HTERT RPE-1 (cell line): Measurements from ENCODE around the gene ACAA1.
"Not testable (repeated sequence)": the region's sequence is repeated elsewhere in the genome, so short reads cannot be mapped to it uniquely, and the experiment has no call there.

Experiments used
- in situ Hi-C: fragments of 300-500 bp; cut with MboI; formaldehyde crosslinking; loops from 4 replicates; pipeline ENCODE4 v1.14.3; 2020; ENCODE audit warnings: low sequenced_read_pairs

The ACAA1 gene

DNA sequence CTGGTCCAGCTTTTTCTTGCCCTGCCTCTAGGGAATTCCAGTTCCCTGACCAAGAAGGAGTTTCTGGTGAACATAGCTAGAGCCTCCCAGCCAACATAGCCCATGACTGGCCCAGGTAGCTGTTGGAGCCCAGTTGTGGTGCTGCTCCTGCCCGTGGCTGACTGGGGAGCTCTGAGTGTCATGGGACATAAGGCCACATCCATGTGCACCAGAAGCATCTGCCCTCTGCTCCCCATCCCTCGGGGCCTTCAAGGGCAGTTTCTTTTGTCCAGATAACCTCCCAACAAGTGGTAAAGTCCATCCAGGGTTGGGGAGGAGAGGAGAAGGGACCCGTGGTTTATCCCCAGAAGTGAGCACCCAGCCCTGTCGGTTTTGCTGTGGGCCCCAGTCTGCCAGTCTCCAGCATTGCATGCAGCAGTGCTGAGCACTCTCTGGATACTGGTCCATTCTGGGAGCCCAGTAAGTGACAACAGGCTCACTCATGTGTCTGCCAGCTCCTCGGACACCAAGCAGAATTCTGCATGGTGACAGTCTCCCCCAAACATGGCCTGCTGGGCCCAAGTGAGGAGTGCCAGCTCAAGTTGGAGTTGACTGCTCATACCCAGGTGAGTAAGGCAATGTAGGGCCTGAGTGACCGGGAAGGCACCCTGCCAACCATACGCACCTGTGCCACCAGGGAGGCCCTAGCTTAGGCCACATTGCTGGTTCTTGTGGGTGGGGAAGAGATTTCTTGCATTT is 28.8 kb downstream of the ACAA1 start:
- in situ Hi-C loops, result no loop called here

DNA sequence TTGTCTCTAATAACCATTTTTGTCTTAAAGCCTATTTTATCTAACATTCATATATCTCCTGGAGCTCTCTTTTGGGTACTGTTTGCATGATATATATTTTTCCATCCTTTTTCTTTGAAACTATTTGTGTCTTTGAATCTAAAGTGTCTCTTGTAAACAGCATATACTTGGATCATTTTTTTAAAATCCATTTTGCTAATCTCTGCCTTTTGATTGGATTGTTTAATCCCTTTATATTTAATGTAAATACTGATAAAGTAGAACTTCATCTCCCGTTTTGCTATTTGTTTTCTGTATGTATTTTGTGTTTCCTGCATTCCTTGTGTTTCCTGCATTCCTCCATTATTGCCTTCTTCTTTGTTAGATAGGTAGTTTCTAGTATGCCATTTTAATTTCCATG is 31.4 kb downstream of the ACAA1 start:
- in situ Hi-C loops, result no loop called here

DNA sequence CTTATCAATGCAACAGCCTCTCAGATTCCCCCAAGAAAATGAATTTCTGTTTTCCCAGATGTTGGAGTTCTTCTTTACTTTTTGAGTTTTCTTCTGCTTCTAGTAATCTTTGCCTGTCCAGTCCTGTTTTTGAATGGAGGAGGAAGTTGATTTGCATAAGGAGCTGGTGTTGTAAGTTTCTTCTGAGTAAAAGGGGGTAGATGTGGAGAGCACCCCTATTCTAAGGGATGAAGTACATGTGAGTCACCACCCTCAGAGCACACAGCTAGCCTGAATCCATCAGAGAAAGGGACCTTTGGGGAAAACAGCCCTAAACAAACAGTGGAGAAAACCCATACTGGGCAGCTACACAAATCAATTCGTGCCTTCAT is 34.5 kb downstream of the ACAA1 start:
- in situ Hi-C loops, result no loop called here

DNA sequence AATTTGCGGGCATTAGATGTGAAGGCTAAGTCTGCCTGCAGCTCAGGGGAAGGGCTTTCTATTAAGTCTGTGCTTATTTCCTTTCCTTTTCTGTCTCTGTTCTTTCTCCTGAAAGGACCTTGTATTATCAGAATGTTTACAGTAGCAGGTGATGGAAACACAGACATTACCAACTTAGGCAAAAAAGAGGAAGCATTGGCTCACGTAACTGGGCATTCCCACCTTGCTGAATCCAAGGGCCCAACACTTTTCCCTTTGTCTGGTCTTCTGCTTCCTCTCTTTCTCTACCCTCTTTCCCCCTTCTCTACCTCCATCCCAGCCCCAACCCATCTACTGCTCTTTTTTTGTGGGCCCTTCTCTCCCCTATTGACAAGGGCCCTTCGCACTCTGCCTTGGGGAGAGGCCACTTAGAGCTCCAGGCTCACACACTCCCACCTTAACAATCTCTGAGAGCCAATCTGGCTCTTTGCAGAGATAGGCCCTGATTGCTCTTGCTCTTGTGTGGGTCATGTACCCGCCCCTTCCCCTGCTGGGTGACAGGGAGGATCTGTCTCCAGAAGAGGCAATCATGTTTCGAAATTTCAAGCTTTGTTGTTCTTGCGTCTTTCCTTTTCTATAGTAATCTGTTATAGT is 35.0 kb downstream of the ACAA1 start:
- in situ Hi-C loops, result no loop called here

DNA sequence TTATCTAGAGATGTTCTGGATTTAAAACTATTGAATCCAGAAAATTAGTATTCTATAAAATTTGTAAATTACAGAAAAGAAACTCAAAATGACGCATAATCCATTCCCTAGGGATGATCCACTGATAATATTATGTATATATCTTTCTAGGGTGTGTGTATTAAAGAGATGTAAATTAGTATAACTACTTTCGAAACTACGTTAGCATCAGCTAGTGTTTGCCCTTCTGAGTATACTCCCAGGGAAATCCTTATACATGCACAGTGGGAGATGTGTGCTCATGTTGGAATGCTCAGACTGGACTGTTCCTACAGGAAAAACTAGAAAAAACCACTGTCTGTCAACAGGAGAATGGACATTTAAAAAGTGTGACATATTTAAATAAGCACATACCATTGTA is 36.4 kb downstream of the ACAA1 start:
- in situ Hi-C loops, result no loop called here

DNA sequence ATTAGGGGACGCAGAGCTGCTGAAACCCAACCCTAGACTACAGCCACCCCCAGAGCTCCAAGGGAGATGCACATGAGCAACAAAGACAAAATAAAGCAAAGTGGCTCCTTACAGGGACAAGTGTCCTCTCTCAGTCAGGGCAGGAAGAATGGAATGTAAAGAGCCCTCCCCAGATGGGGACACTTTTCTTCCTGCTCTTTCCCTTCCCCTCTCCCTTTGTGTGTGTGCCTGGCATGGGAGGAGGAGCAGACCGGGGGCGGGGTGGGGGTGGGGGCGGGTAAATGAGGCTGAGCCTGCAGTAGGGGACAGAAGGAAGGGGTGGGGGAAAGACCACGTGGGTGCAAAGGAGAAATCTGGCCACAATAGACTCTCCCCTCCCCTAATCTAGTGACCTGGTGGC is 37.4 kb downstream of the ACAA1 start:
- in situ Hi-C loops, result no loop called here

DNA sequence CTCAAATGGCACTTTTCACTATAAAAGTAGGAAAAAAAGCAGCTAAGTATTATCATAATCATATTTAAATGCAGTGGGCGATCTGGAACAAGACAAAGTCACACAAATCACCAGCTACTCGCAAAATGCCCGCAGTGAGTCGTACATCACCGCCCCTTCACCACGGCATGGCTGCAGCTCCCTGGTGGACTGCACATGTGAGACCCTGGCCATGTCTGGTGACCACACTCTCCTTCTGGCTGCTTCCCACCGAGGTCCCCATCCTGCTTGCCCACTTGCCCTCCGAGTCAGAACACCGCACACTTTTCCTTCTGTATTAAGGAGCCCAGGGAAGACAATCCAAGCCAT is 38.6 kb downstream of the ACAA1 start:
- in situ Hi-C loops, result no loop called here

DNA sequence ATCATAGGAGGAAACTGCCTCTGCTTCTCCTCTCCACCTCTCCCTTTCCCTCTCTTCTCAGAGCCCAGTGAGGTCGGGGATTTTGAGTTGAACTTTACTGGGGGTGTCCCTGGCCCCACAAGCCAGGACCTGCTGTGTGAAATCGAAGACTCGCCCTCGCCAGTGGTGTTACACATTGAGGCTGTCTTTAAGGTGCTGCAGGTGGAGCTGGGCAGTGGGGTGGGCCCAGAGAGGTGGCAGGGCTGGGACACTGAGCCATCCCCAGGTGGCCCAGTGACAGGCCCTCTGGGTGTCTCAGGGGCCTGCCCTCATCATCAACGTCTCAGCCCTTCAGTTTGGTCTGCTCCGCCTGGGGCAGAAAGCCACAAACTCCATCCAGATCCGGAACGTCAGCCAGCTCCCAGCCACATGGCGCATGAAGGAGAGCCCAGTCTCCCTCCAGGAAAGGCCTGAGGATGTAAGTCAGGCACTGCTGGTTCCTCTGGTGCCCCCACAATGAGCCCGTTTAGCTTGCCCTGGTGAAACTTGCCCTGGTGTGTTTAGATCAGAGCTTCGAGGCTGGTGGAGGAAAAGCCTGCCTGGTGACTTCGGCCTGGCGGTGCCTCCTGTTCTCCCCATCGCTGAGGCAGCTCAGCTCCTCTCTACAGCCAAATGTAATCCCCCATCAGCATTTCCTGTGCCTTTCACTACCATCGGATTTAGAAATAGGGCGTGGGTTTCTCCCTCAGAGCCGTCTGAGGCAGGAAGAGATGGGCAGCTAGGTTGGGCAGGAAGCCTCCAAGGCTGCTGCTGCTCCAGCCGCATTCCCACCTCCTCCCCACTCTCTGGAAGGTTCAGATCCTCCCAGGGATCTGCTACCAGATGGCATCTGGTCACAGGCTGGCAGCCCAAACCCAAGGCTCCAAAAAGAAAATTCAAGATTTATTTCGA is 39.2 kb downstream of the ACAA1 start:
- in situ Hi-C loops, result no loop called here

DNA sequence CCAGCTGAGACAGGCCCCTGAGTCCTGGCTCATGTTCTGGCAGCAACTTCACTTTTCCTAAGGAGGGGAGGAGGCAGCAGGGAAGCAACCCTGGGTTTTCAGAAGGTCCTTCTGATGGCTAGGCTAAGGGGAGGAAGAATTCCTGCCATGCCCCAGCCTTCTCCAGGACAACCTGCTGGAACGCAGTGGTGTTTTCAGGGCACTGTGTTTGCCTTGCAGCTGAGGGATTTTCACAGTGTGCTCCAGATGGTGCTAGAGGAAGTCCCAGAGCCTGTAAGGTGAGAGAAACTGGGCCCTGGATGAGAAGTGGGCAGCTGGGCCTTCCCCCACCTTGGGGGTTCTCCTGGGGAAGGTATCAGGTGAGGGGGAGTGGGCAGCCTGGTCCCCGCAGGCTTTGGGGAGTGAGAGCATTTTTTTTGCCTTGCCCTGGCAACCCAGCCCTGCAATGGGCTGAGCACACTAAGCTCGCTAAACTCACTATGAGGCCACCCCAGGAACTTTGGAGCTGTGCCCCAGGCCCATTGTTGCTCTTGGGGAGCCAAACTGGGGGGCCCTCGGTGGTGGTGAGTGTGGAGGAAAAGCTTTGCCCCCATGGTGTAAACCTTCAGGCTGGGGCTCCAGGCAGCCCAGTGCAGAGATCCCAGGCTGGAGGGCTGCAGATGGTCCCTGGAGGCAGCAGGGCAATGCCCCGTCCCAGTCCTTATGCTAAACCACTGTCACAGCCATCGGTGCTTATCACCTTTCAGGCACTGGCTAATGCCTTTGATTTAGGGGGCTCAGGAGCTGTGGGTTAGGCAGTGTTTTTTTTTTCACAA is 41.1 kb downstream of the ACAA1 start:
- in situ Hi-C loops, result no loop called here

DNA sequence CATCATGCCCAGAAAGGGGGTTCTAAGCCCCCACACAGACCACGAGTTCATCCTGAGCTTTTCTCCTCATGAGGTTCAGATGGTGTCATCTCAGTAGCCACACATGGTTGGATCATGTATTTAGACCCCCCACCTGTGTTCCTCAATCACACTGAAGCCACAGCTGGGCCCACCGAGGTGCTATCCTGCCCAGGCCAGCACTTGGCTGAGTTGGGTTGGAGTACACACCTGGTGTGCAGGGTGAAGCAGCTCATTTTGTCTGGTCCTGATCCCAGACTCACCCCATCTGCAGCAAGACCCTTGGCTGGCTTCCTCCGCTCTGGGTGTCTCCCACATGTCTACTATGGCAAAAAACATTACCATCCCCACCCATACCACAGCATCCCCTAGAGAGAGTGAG is 41.9 kb downstream of the ACAA1 start:
- in situ Hi-C loops, result no loop called here

DNA sequence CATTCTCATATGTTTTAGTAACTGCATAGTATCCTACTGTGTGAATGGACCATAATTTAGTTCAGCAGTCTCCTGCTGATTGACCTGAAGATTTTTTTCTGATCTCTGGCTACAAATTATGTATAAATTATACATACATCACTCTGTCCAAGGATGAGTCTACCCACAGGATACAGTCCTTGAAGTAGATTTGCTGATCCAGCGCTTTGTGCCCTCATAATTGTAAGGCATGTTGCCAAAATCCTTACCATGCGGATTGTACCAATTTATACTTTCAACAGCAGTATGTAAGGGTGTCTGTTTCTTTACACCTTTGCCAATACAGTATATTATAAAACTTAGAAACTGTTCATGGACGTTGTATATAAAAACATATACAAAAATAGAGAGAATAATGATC is 46.5 kb downstream of the ACAA1 start:
- in situ Hi-C loops, result no loop called here

DNA sequence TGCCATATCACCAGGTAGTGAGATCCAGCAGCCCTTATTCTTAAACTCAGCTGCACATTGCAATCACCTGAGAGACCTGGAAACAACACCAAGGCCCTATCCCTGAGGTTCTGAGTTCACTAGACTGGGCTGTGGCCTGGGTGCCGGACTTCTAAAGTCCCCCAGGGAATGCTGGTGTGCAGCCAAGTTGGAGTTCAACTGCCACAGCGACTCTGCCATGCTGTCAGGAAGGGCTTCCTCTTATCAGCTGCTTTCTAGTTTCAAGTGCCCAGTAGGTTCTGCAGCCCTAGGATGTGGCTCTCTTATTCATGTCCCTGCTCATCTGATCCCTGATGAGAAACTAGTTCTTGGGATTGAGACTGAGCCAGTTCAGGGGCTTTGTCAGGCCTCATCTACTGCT is 47.8 kb downstream of the ACAA1 start:
- in situ Hi-C loops, result no loop called here

DNA sequence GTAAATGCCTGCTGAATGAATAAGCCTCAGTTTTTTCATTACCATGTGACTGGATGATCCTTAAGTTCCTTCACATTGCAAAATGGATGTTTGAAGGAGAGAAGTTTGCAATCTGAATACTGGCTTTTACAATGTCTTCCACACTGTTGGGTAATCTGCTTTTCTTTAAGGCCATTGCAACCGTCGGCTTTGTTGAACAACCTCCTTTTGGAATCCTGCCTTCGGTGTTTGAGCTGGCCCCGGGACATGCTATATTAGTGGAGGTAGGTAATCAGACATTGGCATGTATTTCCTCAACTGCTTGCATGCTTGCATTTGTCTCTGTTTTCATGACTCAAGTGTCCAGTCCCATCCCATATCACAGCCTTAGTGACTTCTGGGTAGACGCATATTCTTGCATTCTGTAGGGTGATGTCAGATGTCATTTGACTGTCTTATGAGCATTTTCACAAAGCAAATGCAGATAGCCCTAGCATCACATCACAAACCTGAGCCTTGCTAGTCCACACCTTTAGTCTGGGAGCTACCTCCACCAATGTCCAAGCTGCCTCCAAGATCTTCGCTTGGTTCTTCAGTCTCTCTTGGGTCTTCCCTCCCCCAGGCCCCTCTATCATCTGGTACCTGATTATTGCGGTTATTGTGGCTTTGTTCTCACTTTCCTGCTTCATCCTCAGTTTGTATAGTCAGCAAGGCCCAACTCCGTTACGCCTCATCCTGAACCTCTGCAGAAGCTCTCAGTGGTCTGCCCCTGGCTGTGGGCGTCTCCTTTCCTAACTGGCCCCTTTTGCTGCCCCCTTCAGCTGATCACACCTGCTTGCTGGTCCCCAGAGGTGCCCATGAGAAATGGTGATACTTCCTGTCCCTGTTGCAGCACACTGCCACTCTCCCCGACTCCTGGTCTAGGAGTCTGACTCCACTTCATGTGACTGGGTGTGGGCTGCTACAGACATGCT is 48.5 kb downstream of the ACAA1 start:
- in situ Hi-C loops, result no loop called here

DNA sequence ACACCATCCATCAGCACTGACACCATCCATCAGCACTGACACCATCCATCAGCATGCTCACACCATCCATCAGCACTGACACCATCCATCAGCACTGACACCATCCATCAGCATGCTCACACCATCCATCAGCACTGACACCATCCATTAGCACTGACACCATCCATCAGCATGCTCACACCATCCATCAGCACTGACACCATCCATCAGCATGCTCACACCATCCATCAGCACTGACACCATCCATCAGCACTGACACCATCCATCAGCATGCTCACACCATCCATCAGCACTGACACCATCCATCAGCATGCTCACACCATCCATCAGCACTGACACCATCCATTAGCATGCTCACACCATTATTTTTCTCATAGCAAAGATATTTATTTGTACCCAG is 49.6 kb downstream of the ACAA1 start:
- in situ Hi-C loops, result not testable (repeated sequence)

DNA sequence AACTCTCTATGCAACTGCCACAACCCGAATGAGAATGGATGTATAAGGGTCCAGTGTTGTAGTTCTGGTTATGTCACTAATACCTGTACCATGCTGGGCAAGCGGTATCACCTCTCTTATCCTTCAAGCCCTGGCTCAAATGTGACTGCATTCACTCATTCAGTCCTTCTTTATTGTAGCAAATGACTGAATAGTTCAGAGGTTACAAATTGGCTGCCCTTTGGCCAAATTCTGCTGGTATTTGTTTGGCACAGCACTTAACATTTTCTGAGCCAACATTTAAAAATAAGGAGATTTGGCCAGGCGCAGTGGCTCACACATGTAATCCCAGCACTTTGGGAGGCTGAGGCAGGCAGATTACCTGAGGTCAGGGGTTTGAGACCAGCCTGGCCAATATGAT is 50.4 kb downstream of the ACAA1 start:
- in situ Hi-C loops, result no loop called here

DNA sequence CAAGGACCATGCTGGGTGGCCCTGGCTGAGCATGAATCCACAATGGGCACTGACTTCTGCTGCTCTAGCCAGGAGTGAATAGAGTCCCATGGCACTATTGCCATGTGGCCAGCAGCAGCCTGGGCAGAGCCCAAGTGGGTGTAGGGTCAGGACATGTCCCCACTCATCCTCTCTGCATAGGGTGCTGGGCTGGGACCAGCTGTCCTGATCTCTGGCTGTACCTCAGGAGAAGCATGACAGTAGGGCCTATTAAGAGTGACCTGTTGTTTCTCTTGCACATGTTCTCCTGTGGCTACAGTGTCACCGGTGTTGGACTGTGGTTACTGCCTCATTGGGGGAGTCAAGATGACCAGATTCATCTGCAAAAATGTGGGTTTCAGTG is 51.0 kb downstream of the ACAA1 start:
- in situ Hi-C loops, result no loop called here

DNA sequence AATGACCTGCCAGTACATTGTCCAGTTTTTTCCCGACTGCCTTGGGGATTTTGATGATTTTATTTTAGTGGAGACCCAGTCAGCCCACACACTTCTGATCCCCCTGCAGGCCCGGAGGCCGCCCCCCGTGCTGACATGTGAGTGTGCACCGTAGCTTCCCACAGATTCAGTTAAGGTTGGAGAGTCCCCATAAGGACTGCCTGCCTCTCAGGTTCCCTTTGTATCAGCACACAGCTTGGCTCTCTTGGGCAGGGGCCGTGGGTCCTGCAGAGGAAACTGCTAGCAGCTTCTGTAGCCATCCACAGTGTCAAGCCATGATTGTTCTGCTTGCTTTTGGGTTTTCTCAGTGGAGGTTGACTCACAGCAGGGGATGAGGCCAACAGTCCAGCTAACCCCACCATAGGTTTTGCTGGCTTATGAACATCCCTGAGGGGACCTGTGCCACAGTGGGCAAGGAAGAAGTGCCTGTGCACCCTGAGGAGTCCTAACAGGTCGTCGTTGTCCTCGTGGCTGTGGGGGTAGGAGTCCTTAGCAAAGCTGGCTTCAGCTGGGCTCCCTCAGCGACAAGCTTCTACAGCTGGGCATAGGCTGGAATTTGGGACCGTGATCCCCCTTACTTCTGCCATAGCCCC is 51.5 kb downstream of the ACAA1 start:
- in situ Hi-C loops, result no loop called here

DNA sequence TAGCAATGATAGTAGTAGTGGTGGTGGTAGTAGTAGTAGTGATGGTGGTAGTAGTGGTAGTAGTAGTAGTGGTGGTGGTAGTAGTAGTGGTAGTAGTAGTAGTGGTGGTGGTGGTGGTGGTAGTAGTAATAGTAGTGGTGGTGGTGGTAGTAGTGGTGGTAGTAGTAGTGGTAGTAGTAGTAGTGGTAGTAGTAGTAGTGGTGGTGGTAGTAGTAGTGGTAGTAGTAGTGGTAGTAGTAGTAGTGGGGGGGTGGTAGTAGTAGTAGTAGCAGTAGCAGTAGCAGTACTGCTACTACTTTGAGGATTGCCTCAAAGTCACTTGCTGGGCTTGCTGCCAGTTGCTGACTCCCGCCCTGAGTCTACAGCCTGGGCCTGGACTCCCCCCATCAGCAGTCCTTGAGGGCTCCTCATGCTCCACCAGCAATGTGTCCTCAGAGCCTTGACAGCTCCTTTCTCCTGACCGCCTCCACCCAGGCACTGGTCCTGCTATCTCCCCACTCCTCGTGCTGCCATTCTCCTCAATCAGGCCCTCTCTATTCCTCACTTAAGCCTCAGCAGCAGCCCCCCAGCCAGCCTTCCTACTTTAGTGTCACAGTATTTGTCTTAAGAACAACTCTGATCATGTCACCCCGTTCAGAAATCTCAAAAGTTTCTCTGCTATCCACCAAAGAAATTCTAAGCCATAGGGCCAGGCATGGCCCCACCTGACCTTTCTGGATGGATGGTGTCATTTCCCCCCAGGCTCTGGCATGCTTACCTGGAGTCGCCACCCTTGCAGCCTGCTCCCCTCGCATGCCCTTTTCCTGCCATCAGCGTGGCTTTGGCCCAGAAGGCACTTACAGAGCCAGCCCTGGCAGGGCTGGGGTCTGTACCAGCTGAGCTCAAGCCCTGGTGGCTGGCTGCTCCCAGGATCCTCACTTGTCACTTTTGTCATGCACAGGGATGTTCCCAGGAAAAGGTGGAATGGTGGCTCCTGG is 52.3 kb downstream of the ACAA1 start:
- in situ Hi-C loops, result no loop called here
